HepG2 (cell line): ENCODE data around the gene ANKZF1. TPM values are rescaled to one million over a fixed set of nuclear protein-coding genes. Genes with fewer than 3 reads are reported as not detected.
A peak's percentile ranks its signal among the peaks of the same experiment; 100 is the strongest.

ENCODE experiments used
- ATM ChIP-seq: fragments of 450-650 bp; IDR thresholded peaks from 2 replicates; pipeline ENCODE4 v1.7.1; 2017; ENCODE audit warnings: mild to moderate bottlenecking, borderline replicate concordance
- FOXA1 ChIP-seq, 2 experiments: fragments of 450-650 bp in 1 of 2; sonication (generic) in 1 of 2; formaldehyde crosslinking in 1 of 2; IDR thresholded peaks; 2 replicates each; pipeline versions ENCODE4 v1.4.0 to v1.6.1; 2016 to 2020; ENCODE audit warnings: missing genetic modification reagents in 1 of 2
- HDAC1 ChIP-seq: sonication (generic); formaldehyde crosslinking; IDR thresholded peaks from 2 replicates; pipeline ENCODE4 v1.5.1; 2020; ENCODE audit warnings: mild to moderate bottlenecking, missing genetic modification reagents
- MEF2D ChIP-seq: sonication (generic); formaldehyde crosslinking; IDR thresholded peaks from 2 replicates; pipeline ENCODE4 v1.5.1; 2020; ENCODE audit warnings: mild to moderate bottlenecking, missing genetic modification reagents
- MYNN ChIP-seq: sonication (generic); formaldehyde crosslinking; IDR thresholded peaks from 2 replicates; pipeline ENCODE4 v1.4.0; 2020; ENCODE audit warnings: mild to moderate bottlenecking, low read depth, missing genetic modification reagents
- TGIF2 ChIP-seq: IDR thresholded peaks from 2 replicates; pipeline ENCODE4 v1.6.1; 2016; ENCODE audit warnings: control low read depth, missing compliant biosample characterization
- ZNF230 ChIP-seq: sonication (generic); formaldehyde crosslinking; IDR thresholded peaks from 2 replicates; pipeline ENCODE4 v1.4.0; 2020; ENCODE audit warnings: mild to moderate bottlenecking, missing genetic modification reagents
- ZNF441 ChIP-seq: sonication (generic); formaldehyde crosslinking; IDR thresholded peaks from 2 replicates; pipeline ENCODE4 v1.7.0; 2021; ENCODE audit warnings: missing genetic modification reagents, borderline replicate concordance
- ZNF75D ChIP-seq: sonication (generic); formaldehyde crosslinking; IDR thresholded peaks from 2 replicates; pipeline ENCODE4 v1.8.1; 2023; ENCODE audit warnings: missing genetic modification reagents, mild to moderate bottlenecking, borderline replicate concordance
- ZNF766 ChIP-seq: sonication (generic); formaldehyde crosslinking; IDR thresholded peaks from 2 replicates; pipeline ENCODE4 v1.5.0; 2020; ENCODE audit warnings: missing genetic modification reagents, borderline replicate concordance
- polyA plus RNA-seq, 8 experiments: library from polyadenylated mRNA; depleted of rRNA in 3 of 8; stranded (reverse) in 7 of 8; unstranded in 1 of 8; fragments of >200 nt; fragmentation: Illumina TruSeq in 4 of 8; extraction: Trizol in 4 of 8; gene quantifications; 2 replicates each; pipeline versions ENCODE4 v1.2.1 to v1.2.3, GENCODE V29; 2011 to 2016; ENCODE audit warnings: low read depth in 4 of 8, missing spikeins in 1 of 8, mixed read lengths in 1 of 8; ENCODE audit not compliant: insufficient read depth in 1 of 8
- total RNA-seq, 5 experiments: library from RNA; depleted of rRNA; stranded (reverse); fragments of >200 nt; fragmentation: Illumina TruSeq; extraction: Trizol; gene quantifications; 2 replicates each; pipeline ENCODE4 v1.2.3, GENCODE V29; 2016; ENCODE audit warnings: low read depth in 1 of 5
- TF ChIP-seq, protein P1 (sequence below): IDR thresholded peaks from 2 replicates; pipeline ENCODE4 v1.6.1; 2016; ENCODE audit warnings: mild to moderate bottlenecking
- TF ChIP-seq, protein P2 (sequence below): sonication (generic); formaldehyde crosslinking; IDR thresholded peaks from 2 replicates; pipeline ENCODE4 v1.5.1; 2020; ENCODE audit warnings: mild to moderate bottlenecking, missing genetic modification reagents, borderline replicate concordance
- TF ChIP-seq, protein P3 (sequence below): fragments of 450-650 bp; IDR thresholded peaks from 2 replicates; pipeline ENCODE4 v1.6.1; 2017
- TF ChIP-seq, protein P4 (sequence below): sonication (generic); formaldehyde crosslinking; IDR thresholded peaks from 2 replicates; pipeline ENCODE4 v1.5.0; 2020; ENCODE audit warnings: missing genetic modification reagents
- TF ChIP-seq, protein P5 (sequence below): sonication (generic); formaldehyde crosslinking; IDR thresholded peaks from 2 replicates; pipeline ENCODE4 v1.9.0; 2021; ENCODE audit warnings: missing genetic modification reagents, borderline replicate concordance
- TF ChIP-seq, protein P6 (sequence below): sonication (generic); formaldehyde crosslinking; IDR thresholded peaks from 2 replicates; pipeline ENCODE4 v1.4.0; 2020; ENCODE audit warnings: missing genetic modification reagents; ENCODE audit errors: not compliant biosample characterization

ANKZF1 gene
- total and polyA plus RNA-seq, 2 of the 13 experiments (the other 11 are each of a cell fraction or from before 2014, with no cell fraction given) = 25.3 to 128 TPM

DNA sequence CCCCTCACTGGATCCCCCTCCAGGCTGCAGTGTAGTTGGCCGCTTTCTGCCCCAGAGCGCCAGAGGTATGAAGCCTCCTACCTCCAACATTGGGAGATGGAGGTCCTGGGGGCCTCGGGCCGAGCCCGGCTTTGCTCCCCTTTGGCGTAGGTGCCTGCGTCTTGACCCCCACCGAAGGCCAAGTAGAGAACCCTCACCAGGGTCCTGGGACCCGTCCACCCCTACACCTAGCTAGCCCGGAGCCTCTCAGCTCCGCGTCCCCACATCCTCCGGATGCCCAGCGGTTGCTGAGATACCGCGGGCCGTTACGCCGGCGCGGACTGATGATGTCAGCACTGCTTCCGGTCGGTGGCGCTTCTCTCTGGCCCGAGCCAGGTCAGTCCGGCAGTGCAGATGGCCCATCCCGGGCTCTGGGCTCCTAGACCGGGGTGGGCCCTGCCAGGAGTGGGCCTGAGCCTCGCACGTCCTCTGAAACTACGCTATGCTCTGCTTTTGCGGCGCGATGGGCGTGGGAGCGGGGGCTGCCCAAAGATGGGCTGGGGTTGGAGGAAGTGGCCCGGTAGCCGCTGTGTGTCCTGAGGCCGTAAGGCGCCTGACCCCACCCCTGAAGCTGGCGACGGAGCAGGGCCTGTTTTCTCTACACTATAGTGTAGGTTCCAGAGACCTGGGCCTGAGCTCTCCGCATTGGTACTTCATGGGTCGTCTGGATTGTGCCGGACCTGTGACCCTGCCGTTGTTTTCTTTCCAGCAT lies 15.7 kb downstream of the ANKZF1 start, which contains the start of the genes GLB1L and STK16 (continued):
- TF ChIP-seq, protein P1, sequence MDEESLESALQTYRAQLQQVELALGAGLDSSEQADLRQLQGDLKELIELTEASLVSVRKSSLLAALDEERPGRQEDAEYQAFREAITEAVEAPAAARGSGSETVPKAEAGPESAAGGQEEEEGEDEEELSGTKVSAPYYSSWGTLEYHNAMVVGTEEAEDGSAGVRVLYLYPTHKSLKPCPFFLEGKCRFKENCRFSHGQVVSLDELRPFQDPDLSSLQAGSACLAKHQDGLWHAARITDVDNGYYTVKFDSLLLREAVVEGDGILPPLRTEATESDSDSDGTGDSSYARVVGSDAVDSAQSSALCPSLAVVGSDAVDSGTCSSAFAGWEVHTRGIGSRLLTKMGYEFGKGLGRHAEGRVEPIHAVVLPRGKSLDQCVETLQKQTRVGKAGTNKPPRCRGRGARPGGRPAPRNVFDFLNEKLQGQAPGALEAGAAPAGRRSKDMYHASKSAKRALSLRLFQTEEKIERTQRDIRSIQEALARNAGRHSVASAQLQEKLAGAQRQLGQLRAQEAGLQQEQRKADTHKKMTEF = peak; percentile 95
- TF ChIP-seq ZNF75D (CRISPR knock-in tag) (no peak), ZNF766 (CRISPR knock-in tag) (no peak; the same call in 1 of the 2 replicates), MYNN (CRISPR knock-in tag) (peak; percentile 84; the same call in 1 of the 2 replicates), HDAC1 (CRISPR knock-in tag) (peak; percentile 100), TGIF2 (CRISPR knock-in tag) (peak; percentile 94), ZNF441 (CRISPR knock-in tag) (no peak), ATM (no peak), FOXA1 (IDR thresholded peaks at IDR 0.05) (no peak), FOXA1 (CRISPR knock-in tag; IDR thresholded peaks at IDR 0.05) (peak; percentile 56), ZNF230 (CRISPR knock-in tag) (peak; percentile 93), MEF2D (CRISPR knock-in tag) (peak; percentile 88)
- TF ChIP-seq, protein P2, sequence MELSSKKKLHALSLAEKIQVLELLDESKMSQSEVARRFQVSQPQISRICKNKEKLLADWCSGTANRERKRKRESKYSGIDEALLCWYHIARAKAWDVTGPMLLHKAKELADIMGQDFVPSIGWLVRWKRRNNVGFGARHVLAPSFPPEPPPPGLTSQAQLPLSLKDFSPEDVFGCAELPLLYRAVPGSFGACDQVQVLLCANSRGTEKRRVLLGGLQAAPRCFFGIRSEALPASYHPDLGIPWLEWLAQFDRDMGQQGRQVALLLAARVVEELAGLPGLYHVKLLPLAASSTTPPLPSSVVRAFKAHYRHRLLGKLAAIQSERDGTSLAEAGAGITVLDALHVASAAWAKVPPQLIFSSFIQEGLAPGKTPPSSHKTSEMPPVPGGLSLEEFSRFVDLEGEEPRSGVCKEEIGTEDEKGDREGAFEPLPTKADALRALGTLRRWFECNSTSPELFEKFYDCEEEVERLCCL = no peak; the same call in 1 of the 2 replicates
- TF ChIP-seq, protein P3, sequence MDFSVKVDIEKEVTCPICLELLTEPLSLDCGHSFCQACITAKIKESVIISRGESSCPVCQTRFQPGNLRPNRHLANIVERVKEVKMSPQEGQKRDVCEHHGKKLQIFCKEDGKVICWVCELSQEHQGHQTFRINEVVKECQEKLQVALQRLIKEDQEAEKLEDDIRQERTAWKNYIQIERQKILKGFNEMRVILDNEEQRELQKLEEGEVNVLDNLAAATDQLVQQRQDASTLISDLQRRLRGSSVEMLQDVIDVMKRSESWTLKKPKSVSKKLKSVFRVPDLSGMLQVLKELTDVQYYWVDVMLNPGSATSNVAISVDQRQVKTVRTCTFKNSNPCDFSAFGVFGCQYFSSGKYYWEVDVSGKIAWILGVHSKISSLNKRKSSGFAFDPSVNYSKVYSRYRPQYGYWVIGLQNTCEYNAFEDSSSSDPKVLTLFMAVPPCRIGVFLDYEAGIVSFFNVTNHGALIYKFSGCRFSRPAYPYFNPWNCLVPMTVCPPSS = no peak
- TF ChIP-seq, protein P4, sequence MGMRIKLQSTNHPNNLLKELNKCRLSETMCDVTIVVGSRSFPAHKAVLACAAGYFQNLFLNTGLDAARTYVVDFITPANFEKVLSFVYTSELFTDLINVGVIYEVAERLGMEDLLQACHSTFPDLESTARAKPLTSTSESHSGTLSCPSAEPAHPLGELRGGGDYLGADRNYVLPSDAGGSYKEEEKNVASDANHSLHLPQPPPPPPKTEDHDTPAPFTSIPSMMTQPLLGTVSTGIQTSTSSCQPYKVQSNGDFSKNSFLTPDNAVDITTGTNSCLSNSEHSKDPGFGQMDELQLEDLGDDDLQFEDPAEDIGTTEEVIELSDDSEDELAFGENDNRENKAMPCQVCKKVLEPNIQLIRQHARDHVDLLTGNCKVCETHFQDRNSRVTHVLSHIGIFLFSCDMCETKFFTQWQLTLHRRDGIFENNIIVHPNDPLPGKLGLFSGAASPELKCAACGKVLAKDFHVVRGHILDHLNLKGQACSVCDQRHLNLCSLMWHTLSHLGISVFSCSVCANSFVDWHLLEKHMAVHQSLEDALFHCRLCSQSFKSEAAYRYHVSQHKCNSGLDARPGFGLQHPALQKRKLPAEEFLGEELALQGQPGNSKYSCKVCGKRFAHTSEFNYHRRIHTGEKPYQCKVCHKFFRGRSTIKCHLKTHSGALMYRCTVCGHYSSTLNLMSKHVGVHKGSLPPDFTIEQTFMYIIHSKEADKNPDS (CRISPR knock-in tag) = no peak
- TF ChIP-seq, protein P5, sequence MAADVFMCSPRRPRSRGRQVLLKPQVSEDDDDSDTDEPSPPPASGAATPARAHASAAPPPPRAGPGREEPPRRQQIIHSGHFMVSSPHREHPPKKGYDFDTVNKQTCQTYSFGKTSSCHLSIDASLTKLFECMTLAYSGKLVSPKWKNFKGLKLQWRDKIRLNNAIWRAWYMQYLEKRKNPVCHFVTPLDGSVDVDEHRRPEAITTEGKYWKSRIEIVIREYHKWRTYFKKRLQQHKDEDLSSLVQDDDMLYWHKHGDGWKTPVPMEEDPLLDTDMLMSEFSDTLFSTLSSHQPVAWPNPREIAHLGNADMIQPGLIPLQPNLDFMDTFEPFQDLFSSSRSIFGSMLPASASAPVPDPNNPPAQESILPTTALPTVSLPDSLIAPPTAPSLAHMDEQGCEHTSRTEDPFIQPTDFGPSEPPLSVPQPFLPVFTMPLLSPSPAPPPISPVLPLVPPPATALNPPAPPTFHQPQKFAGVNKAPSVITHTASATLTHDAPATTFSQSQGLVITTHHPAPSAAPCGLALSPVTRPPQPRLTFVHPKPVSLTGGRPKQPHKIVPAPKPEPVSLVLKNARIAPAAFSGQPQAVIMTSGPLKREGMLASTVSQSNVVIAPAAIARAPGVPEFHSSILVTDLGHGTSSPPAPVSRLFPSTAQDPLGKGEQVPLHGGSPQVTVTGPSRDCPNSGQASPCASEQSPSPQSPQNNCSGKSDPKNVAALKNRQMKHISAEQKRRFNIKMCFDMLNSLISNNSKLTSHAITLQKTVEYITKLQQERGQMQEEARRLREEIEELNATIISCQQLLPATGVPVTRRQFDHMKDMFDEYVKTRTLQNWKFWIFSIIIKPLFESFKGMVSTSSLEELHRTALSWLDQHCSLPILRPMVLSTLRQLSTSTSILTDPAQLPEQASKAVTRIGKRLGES (CRISPR knock-in tag) = no peak
- TF ChIP-seq, protein P6, sequence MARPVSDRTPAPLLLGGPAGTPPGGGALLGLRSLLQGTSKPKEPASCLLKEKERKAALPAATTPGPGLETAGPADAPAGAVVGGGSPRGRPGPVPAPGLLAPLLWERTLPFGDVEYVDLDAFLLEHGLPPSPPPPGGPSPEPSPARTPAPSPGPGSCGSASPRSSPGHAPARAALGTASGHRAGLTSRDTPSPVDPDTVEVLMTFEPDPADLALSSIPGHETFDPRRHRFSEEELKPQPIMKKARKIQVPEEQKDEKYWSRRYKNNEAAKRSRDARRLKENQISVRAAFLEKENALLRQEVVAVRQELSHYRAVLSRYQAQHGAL = no peak
